Cortex of kidney (tissue), 1 donor: ENCODE results near the gene CAP2.
"Not testable (repeated sequence)": the region's sequence is repeated elsewhere in the genome, so short reads cannot be mapped to it uniquely, and the experiment has no call there.

Source experiments
- DNase-seq: peaks from one replicate; lab custom pipeline; 2025; lab: John Stamatoyannopoulos, UW

CAP2 gene

DNA sequence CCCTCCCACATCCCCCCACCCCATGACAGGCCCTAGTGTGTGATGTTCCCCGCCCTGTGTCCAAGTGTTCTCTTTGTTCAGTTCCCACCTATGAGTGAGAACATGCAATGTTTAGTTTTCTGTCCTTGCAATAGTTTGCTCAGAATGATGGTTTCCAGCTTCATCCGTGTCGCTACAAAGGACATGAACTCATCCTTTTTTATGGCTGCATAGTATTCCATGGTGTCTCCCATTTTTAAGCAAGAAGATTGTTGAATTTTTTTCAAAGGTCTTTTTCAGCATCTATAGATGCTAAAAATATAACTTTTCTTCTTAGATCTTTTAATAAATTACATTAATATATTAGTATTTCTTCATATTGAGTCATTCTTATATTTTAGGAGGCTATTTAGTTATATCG is 47.4 kb downstream of the CAP2 start:
- not testable (repeated sequence) for DNase-seq

DNA sequence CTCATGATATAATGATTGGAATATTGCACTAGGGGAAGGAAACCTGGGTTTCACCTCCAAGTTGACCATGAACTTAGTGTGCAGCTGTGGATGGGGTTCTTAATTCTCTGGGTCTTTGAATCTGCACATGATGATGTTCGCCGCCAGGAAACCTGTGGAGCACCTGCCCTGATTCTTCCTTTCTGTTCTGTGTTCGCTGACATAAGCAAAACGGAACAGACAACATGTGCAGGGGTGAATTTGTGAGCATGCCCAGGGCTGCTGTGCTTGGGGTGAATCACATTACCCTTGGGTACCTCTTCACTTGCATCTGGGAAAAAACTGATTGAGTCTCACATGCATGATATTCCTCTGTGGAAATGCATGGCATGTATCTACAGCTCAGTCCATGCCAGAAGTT is 48.8 kb downstream of the CAP2 start:
- no peak for DNase-seq

DNA sequence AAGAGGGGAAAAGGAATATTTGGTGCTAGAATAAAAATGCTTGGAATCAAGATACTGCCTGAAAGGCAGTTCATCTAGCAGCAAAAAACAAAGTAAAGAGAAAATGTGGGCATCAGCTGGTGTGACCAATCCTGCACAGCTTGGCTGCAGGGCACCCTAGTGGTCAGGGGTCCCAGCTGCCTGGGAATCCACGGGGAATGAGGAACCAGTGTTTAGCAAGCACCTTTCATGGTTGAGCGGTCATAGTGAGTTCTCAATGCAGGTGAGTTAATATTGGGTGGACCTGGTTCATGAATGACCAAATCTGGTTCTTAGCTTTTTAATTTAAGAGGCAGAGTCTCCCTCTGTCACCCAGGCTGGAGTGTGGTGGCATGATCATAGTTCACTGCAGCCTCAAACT is 53.3 kb downstream of the CAP2 start:
- no peak for DNase-seq

DNA sequence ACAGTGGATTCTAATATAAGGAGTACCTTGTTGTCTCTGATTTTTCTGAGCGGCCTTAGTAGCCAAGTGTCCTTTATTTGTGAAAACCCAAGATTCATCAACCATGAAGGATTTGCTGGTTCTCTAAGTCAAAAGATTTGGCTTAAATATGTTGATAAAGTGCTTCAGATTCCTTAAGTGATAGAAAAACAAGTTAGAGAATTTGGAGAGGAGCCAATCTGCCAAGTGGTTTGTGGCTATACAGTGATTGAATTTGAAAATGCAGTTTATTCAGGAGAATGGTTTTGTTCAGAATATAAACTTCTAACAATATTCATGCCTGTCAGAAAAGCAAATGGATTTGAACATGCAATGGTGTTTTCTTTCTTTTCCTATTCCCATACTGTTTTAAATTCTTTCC is 54.8 kb downstream of the CAP2 start:
- DNase-seq: no peak

DNA sequence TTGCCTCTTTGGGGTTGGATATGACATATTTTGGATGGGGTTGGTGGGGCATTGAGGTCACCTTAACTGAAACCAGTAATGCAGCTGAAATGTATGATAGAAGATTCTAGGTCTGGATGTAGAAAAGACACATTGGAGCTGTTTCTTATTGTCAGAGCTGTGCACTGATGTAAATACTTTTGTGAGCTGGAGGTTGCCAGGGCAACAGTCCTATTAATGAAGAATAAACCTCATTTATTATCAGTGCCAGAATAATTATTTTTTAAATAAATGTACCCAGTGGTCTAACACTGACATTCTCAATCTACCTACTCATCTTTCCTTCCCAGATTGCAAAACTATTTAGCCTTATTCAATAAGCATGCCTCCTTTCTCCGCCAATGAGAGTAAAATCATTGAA is 57.0 kb downstream of the CAP2 start:
- no peak for DNase-seq

DNA sequence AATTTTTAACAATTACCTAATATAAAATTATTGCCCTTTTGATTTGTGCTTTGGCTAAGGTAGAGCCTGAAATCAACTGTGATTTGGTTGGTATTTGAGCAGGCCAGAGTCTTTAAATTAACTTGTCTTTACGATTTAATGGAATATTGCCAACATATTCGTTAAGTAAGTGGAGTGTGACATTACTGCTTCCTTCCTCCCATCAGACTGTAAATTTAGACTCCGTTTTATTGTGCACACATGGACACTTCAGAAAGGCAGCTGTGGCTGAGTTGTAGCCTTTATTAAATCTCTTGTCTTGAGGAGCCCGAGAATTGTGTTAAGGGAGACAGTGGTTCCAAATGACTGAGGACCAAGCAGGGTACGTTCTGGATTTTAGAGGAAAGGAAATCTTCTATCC is 57.4 kb downstream of the CAP2 start:
- DNase-seq: no peak

DNA sequence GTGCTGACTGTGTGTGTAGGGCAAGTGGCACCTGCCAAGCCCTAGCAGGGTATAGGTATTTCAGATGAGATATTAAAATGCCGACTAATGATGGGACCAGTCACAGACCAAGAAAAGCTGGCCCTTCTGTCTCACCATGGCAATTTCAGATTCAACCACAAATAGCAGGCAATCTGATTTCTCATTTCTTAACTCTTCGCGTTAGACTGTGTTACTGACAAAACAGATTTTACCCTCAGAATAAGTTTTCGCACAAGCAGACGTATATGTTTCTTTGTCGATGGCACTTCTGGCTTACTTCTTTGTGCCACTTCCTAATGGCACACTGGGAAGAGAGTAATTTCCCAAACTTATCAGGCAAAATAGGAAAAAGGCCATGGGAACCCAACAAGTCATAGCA is 58.7 kb downstream of the CAP2 start:
- no peak for DNase-seq

DNA sequence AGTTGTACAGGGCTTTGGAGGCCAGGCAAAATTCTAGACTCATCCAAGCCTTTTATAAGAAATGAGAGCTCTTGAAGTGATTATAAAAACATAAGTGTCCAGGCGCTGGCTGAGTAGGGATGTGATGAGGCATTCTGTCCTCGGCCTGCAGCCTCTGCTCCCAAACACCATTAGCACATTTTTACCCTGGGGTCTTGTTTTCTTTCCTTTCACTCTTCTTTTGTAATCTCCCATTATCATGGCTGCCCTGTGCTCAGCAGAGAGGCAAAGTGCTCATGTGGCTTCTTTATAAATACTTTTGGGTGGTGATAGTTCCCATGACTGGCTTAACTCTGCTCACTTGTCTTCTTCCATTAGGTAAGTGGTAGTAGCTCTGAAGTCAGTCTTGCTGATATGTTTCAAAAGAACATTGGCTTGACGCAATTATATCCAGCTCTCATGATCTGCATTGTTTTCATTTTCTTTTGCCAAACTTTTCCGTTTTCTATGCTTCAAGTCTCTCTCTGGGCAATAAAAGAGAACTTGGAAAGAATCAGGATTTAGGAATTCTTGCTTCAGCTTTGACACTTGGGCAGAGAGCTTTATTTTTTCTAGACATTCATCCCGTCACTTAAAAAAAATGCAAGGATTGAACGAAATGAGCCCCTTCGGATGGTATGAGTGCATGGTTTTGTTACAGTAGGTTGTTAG is 61.1 kb downstream of the CAP2 start:
- no peak for DNase-seq

DNA sequence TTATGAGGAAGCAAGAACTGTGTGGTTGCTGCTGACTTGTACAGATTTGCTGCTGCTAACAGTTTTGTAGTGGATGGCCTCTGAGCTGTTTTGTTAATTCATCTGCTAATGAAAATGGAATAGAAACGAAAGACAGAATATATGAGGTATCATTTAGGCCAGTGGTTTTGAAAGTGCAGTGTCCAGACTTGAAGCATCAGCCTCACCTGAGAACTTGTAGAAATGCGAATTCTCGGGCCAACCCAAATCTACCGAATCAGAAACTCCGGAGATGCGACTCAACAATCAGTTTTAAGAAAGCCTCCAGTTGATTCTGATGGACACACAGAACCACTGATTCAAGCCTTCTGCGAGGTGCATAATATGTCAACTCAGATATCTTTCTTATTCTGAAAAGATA is 62.5 kb downstream of the CAP2 start:
- no peak for DNase-seq

DNA sequence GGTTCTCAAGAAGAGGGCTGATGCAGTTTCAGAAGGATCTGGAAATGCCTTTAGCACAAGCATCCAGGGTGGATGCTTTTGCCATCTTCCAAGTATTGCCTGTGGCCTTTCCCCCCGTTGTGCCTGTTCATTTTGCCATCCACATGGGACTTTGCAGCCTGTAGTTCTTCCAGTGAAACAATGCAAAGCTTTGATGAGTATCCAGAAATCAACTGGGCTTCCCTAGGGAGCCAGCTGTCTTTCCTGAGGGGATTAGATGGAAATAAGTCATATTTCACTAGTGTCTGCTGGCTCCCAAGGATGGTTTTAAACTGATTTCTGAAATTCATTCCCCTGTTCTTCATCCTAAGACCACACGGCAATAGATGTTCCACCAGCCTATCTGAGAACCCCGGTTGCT is 63.3 kb downstream of the CAP2 start:
- DNase-seq: no peak

DNA sequence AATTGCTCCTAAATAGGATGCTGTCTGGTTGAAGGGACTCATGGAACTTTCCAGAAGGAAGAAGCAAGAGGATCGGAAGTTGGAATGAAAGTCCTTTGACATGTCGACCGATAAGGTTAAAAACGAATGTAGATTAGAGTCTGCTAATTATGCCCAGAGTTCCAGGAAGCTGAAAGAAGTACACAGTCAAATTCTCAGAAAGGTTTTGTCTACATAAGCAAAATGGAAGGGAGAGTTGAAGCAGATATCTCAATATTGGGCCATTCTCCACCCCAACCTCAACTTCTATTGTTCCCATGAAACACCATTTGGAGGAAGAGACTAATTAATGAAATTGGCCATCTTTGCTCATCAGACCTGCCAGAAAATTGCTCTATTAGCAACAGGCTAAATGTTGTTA is 64.0 kb downstream of the CAP2 start:
- no peak for DNase-seq

DNA sequence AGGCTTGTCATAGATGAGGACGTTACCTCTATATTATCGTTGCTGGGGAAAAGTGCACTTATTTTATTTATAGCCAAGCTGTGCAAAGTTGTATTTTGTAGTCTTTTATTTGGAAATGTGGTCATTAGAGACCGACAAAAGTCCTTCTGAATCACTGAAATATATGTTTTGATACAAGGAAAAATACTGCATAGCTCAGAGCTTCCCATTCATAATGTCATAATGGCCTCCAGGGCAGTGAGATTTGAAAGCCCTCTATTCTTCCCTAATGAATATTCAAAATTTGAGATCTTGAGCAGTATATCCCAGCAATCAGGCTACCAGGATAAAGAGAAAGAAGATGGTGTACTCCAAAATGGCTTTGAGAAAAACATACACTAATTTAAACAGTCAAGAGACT is 64.6 kb downstream of the CAP2 start:
- no peak for DNase-seq

DNA sequence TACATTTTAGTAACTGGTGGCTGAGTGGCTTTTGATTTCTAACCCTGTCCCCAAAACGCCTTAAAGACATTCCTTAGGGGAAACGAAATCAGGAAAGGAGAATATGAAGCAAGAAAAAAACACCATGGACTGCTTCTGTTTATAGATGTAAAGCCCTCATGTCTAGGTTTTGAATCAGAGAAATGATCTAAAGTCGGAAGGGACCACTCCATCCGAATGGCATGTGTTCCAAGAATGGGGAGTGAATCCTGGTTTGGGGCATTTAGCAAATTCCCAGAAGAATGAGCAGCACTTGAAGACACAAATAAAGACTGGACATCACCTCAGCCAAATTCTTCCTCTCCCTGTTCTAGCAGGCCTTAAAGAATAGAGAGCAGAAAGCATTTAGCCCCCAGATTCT is 65.6 kb downstream of the CAP2 start:
- DNase-seq: no peak

DNA sequence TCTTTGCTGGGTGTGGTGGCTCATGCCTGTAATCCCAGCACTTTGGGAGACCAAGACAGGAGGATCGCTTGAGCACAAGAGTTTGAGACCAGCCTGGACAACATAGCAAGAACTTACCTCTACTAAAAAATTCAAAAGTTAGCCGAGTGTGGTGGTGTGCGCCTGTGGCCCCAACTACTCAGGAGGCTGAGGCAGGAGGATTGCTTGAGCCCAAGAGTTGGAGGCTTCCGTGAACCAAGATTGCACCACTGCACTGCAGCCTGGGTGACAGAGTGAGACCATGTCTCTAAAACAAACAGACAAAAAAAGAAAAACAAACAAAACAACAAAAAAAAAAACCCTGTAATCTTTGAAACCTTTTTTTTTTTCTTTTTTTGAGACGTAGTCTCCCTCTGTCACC is 67.5 kb downstream of the CAP2 start:
- DNase-seq: no peak

DNA sequence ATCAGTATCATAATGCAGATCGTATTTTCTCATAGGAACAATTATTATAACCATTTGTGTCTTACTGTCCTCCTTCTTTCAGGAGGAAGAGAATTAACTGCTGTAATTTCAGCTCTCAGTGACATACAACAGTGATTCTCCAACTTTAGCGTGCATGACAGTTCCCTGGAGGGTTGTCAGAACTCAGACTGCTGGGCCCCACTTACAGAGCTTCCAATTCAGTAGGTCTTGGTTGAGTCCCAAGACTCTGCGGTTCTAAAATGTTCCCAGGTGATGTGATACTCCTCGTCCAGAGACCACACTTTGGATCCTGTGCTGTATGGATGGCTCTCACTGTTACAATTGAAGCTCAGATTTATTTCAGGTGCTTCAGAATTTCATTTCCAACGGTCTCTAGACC is 72.8 kb downstream of the CAP2 start:
- DNase-seq: no peak

DNA sequence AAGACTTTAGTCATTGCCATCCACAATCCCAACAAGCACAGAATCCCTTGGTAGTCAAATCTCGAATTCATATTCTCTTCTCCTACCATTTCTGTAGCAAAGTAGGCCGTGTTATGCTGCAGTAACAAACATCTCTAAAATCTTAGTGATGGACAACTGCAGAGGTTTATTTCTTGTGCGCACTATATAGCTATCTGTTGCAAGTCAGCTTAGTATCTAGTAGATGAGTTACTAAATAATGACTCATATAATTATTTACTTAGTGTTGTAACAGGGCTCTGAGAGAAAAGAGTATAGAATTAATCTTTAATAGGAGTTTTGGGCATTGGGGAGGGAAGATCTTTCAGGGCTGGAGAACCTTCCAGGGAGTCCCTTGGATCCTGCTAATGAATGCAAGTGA is 73.3 kb downstream of the CAP2 start:
- DNase-seq: no peak

DNA sequence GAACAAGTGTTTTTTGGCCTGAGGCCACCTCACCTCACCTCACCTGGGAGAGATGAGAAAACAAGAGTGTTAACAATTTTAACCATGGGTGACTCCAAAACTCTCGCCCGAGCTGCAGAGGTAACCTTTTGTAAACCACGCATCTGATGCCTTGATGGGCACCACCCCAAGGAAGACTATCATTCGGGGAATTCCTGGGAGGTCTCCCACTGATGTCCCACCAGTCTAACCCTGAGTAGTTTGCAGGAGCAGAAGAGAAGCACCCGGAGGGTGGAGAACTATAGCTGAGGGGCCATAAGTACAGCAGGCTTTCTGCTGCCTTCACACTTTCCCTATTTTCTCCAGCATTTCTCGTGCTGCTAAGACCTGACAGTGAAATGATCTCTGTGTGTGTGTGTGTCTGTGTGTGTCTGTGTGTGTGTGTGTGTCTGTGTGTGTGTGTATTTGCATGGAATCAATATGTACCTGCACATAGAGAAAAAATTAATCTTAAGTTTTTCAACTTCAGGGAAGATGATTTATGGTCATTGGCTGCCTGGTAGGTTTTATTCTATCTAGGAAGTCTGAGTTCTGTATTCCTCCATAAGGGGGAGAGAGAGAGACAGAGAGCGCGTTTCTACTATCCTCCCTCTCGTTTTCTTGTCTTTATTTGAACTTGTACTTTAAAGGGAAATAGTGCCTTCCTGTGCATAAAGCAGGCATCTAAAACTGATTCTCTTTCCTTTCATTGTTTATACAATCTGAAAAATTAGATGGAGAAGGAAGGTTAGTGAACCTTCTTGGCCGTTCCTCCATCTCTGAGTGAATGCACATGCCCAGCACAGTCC is 75.8 kb downstream of the CAP2 start:
- DNase-seq: no peak

DNA sequence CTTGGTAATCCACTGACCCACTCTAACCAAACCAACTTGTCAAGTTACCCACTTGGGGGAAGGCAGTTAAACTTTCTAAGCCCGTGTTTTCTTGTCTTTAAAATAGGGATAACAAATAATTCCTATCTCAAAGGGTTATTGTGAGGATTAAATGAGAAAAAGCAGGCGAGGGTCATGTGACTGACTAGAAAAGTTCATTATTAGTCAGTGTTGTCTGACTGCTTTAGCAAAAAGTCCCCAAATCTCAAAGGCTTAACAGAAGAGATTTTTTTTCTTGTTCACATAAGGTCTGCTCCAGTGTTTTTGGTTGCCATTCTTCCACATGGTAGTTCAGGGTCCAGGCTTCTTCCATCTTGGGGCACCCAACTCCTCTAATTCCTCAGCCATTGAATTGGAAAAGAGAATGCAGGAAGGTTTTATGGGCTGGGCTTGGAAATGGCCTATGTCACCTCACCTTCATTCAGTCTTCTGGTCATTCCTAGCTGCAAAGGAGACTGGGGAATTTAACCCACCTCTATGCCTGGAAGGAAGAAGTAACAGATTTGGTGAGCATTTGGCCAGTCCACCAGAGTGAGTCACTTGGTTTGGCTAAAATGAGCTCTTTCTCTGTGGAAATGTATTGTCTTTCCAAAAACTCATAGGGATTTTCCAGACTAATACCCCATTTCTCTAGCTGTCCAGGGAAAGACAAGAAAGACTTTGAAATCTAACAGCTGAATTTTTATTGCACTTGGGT is 77.0 kb downstream of the CAP2 start:
- DNase-seq: no peak

DNA sequence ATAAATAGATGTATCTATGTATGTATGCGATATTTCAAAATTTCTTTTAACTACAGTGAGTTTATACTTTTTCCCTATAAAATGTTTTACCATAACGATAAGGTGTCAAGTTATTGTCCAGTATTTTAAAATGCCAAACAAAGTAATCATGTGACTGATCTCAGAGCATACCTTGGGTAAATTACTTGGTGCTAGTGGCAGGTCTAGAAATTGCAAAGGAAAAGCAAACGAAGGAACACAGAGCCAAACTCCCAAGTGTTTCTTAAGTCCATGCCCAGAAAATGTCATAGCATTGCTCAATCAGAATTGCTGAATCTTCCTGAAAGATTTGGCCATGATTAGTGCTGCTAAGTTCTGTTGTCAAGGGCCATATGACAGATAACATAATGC is 77.5 kb downstream of the CAP2 start:
- no peak for DNase-seq

DNA sequence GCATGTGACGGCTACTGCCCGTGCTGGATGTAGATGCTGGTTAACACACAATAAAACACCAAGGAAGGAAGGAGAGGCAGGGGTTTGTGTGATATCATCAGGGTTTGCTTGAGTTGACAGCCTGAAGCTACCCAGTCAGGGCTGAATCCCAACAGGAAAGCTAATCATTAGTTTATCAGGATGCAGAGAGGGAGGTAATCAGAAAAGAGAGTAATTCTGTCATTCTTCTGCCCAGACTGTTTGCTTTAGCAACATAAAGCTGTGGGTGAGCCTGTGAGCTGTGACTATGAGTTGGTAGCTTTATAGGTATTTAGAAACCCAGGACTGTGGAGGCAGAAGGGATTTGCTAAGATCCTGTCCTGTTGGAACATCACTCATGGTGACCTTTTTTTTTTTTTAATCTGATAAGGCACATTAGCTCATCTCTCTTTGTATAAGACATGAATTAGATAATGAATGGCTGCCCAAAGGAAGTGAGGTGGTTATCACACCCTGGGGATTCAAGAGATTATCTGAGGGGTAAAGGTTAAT is 79.3 kb downstream of the CAP2 start:
- no peak for DNase-seq

DNA sequence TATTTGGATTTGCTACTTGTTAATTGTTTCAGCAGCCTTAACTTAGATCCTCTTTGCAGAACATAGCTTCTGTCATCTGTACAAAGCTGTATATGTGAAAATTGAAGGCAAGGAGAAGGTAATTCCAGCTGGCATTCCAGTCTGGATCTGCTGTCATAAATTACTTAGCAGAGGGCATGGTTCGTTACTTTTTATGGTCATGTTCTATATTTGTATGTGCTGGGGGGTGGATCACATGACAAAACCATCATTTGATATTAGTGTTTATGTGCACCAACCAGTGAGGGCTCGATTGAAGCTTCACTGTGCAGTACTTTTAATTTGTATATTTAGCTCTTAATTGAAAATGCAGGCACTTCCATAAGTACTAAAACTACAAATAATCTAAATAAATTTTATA is 80.2 kb downstream of the CAP2 start:
- DNase-seq: no peak

DNA sequence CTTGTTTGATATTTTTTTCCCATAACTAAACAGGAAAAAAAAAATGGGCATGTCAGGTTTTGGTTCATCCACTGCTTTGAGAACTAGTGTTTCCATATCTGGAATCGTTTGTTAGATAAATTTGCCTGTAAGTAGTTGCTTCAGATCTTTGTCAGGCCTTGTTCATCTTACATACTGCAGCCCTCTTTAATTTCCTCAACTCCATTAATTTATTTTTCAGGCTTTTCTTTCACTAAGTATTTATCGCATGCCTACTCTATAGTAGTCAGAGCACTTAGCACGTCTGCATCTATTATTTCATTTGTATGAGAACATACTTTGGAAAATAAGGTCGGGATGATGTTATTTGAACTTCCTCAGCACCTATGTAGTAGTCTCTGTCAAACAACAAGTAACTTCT is 80.9 kb downstream of the CAP2 start:
- no peak for DNase-seq
